ENCODE measurements around the gene UPK3B. TPM values are rescaled to one million over a fixed set of nuclear protein-coding genes. Genes with fewer than 3 reads are reported as not detected.
"Not testable (repeated sequence)": the region's sequence is repeated elsewhere in the genome, so short reads cannot be mapped to it uniquely, and the experiment has no call there.

UPK3B gene
- total RNA-seq, result 0.33 TPM
- polyA plus RNA-seq, result 2.1 TPM
- long read RNA-seq, donor 1, result 0 reads
- long read RNA-seq, donor 2, result 0 reads
- long read RNA-seq, donor 3, result 0 reads
- long read RNA-seq, donor 4, result 0 reads
- long read RNA-seq, donor 5, partial matches to known transcripts, result 0 of 1 reads
- long read RNA-seq, donor 5, other reads (novel, unspliced or antisense), result 0 of 1 reads
- long read RNA-seq, donor 6, result 0 reads
- long read RNA-seq, donor 7, result 0 reads
- long read RNA-seq, donor 8, partial matches to known transcripts, result 0 of 1 reads
- long read RNA-seq, donor 8, other reads (novel, unspliced or antisense), result 0 of 1 reads
- long read RNA-seq, donor 9, result 0 reads
- long read RNA-seq, donor 10, result 0 reads

- no peak within 1 kb of the TSS for H3K4me3 ChIP-seq (ENCODE audit: low read length in 2 of 2)
- 70% methylated on average over 20 of the region's 20 CpGs for WGBS
- H3K4me1 ChIP-seq (ENCODE audit: control insufficient read depth in 2 of 2, insufficient read depth in 2 of 2, low read length in 2 of 2), result peaks cover 0 to 5% of the 10 kb centered on the region in 2 donors
- H3K36me3 ChIP-seq (ENCODE audit: control insufficient read depth in 2 of 2, insufficient read depth in 2 of 2, low read length in 1 of 2), result peaks cover 10% of the 10 kb centered on the region in 2 donors
- H3K9me3 ChIP-seq (ENCODE audit: control insufficient read depth in 2 of 2, insufficient read depth in 1 of 2, low read length in 1 of 2), result peaks cover 0 to 3% of the 10 kb centered on the region in 2 donors
- no peak for DNase-seq (ENCODE audit: low read depth in 6 of 9, low spot score in 9 of 9)
- H3K27me3 ChIP-seq (ENCODE audit: control insufficient read depth in 2 of 2, insufficient read depth in 1 of 2, low read length in 1 of 2), result no peaks in the 10 kb centered on the region
- no peak within 1 kb of the TSS for H3K27ac ChIP-seq (ENCODE audit: low read depth in 1 of 2, low read length in 1 of 2)
Observed at GRCh38 chr7:76509931-76510877, at the start of gene UPK3B. UPK3B (plus strand) TSS chr7:76510552; CDS start chr7:76510653, 101 bp downstream.

DNA sequence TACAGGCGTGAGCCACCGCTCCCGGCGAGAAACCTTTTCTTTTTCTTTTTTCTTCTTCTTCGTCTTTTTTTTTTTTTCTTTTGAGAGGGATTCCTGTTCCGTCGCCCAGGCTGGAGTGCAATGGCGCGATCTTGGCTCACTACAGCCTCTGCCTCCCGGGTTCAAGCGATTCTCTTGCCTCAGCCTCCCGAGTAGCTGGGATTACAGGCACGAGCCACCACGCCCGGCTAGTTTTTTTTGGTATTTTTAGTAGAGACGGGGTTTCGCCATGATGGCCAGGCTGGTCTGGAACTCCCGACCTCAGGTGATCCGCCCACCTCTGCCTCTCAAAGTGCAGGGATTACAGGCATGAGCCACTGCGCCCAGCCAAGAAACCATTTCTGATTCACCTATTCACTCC, 49.6 kb upstream of the UPK3B start:
- not testable (repeated sequence) for H3K4me1 ChIP-seq (ENCODE audit: control insufficient read depth in 2 of 2, insufficient read depth in 2 of 2, low read length in 2 of 2); H3K27me3 ChIP-seq (ENCODE audit: control insufficient read depth in 2 of 2, insufficient read depth in 1 of 2, low read length in 1 of 2); H3K27ac ChIP-seq (ENCODE audit: low read depth in 1 of 2, low read length in 1 of 2); H3K4me3 ChIP-seq (ENCODE audit: low read length in 2 of 2); H3K36me3 ChIP-seq (ENCODE audit: control insufficient read depth in 2 of 2, insufficient read depth in 2 of 2, low read length in 1 of 2); H3K9me3 ChIP-seq (ENCODE audit: control insufficient read depth in 2 of 2, insufficient read depth in 1 of 2, low read length in 1 of 2); DNase-seq (ENCODE audit: low read depth in 6 of 9, low spot score in 9 of 9)
- WGBS, result 95% methylated on average over 14 of the region's 20 CpGs

GRCh38 chr7:76461464-76462101, 48.8 kb upstream of the UPK3B start, which contains the start of gene DTX2:
DTX2 (plus strand) TSS chr7:76461709; CDS start chr7:76480510, 18,801 bp downstream.
- H3K4me1 ChIP-seq (ENCODE audit: control insufficient read depth in 2 of 2, insufficient read depth in 2 of 2, low read length in 2 of 2); H3K9me3 ChIP-seq (ENCODE audit: control insufficient read depth in 2 of 2, insufficient read depth in 1 of 2, low read length in 1 of 2); H3K36me3 ChIP-seq (ENCODE audit: control insufficient read depth in 2 of 2, insufficient read depth in 2 of 2, low read length in 1 of 2); DNase-seq (ENCODE audit: low read depth in 6 of 9, low spot score in 9 of 9); H3K27me3 ChIP-seq (ENCODE audit: control insufficient read depth in 2 of 2, insufficient read depth in 1 of 2, low read length in 1 of 2): not testable (repeated sequence)
- Histone ChIP-seq H3K4me3 (ENCODE audit: low read length in 2 of 2) (peak within 1 kb of the TSS; percentile 43 to 48), H3K27ac (ENCODE audit: low read depth in 1 of 2, low read length in 1 of 2) (peak within 1 kb of the TSS in 1 of 2 donors; percentile 60)
- under 1% methylated on average over 20 of the region's 54 CpGs for WGBS

GRCh38 chr7:76462271-76462882, 48.0 kb upstream of the UPK3B start:
- not testable (repeated sequence) for DNase-seq (ENCODE audit: low read depth in 6 of 9, low spot score in 9 of 9); H3K36me3 ChIP-seq (ENCODE audit: control insufficient read depth in 2 of 2, insufficient read depth in 2 of 2, low read length in 1 of 2); H3K27ac ChIP-seq (ENCODE audit: low read depth in 1 of 2, low read length in 1 of 2); H3K9me3 ChIP-seq (ENCODE audit: control insufficient read depth in 2 of 2, insufficient read depth in 1 of 2, low read length in 1 of 2); H3K4me3 ChIP-seq (ENCODE audit: low read length in 2 of 2); H3K4me1 ChIP-seq (ENCODE audit: control insufficient read depth in 2 of 2, insufficient read depth in 2 of 2, low read length in 2 of 2); H3K27me3 ChIP-seq (ENCODE audit: control insufficient read depth in 2 of 2, insufficient read depth in 1 of 2, low read length in 1 of 2)
- no CpG with 5 or more reads among the region's 17 CpGs for WGBS

GRCh38 chr7:76464959-76465358, 45.4 kb upstream of the UPK3B start:
- WGBS, result 97% methylated on average over 4 of the region's 5 CpGs
- not testable (repeated sequence) for H3K4me3 ChIP-seq (ENCODE audit: low read length in 2 of 2); H3K4me1 ChIP-seq (ENCODE audit: control insufficient read depth in 2 of 2, insufficient read depth in 2 of 2, low read length in 2 of 2); H3K9me3 ChIP-seq (ENCODE audit: control insufficient read depth in 2 of 2, insufficient read depth in 1 of 2, low read length in 1 of 2); H3K36me3 ChIP-seq (ENCODE audit: control insufficient read depth in 2 of 2, insufficient read depth in 2 of 2, low read length in 1 of 2); H3K27me3 ChIP-seq (ENCODE audit: control insufficient read depth in 2 of 2, insufficient read depth in 1 of 2, low read length in 1 of 2); H3K27ac ChIP-seq (ENCODE audit: low read depth in 1 of 2, low read length in 1 of 2); DNase-seq (ENCODE audit: low read depth in 6 of 9, low spot score in 9 of 9)

- H3K4me1 ChIP-seq (ENCODE audit: control insufficient read depth in 2 of 2, insufficient read depth in 2 of 2, low read length in 2 of 2); H3K27me3 ChIP-seq (ENCODE audit: control insufficient read depth in 2 of 2, insufficient read depth in 1 of 2, low read length in 1 of 2); H3K4me3 ChIP-seq (ENCODE audit: low read length in 2 of 2); H3K9me3 ChIP-seq (ENCODE audit: control insufficient read depth in 2 of 2, insufficient read depth in 1 of 2, low read length in 1 of 2); H3K36me3 ChIP-seq (ENCODE audit: control insufficient read depth in 2 of 2, insufficient read depth in 2 of 2, low read length in 1 of 2); H3K27ac ChIP-seq (ENCODE audit: low read depth in 1 of 2, low read length in 1 of 2); DNase-seq (ENCODE audit: low read depth in 6 of 9, low spot score in 9 of 9): not testable (repeated sequence)
- WGBS, result no CpG with 5 or more reads among the region's 8 CpGs
Observed at GRCh38 chr7:76465950-76466349, 44.4 kb upstream of the UPK3B start.

DNA sequence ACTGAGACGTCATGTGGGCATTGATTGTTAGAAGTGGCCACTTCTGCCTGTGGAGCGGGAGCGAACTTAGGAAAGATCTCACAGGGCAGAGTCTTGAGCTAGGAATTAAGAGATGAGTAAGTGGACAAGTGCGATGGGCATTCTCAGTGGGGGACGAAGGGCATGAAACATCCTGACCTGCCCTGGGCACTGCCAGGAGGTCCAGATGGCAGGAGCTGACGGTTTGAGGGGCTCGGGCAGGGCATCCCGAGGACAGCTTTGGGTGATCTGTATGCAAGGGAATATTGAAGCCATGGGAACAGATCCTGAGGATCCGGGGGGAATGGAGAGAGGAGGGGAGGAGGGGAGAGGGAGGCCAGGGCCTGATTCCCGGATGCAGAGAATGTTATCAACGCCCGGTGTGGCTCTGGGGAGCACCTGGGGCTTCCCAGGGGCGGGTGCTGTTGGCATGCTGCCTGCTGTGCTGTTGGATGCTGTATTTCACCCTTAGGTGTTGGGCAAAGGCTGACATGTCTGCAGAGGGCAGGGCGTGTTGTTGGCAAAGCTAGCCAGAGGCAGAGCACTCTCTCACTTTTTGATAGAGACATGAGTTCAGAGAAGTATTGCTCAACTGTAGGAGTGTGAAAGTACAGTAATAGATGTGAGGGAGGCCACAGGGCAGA, 42.5 kb upstream of the UPK3B start:
- H3K36me3 ChIP-seq (ENCODE audit: control insufficient read depth in 2 of 2, insufficient read depth in 2 of 2, low read length in 1 of 2); H3K4me1 ChIP-seq (ENCODE audit: control insufficient read depth in 2 of 2, insufficient read depth in 2 of 2, low read length in 2 of 2); H3K27me3 ChIP-seq (ENCODE audit: control insufficient read depth in 2 of 2, insufficient read depth in 1 of 2, low read length in 1 of 2); H3K27ac ChIP-seq (ENCODE audit: low read depth in 1 of 2, low read length in 1 of 2); H3K4me3 ChIP-seq (ENCODE audit: low read length in 2 of 2); H3K9me3 ChIP-seq (ENCODE audit: control insufficient read depth in 2 of 2, insufficient read depth in 1 of 2, low read length in 1 of 2): not testable (repeated sequence)
- DNase-seq (ENCODE audit: low read depth in 6 of 9, low spot score in 9 of 9), result peak in 1 of 9 donors; percentile 6
- WGBS, result 90% methylated on average over 10 of the region's 14 CpGs

- H3K9me3 ChIP-seq (ENCODE audit: control insufficient read depth in 2 of 2, insufficient read depth in 1 of 2, low read length in 1 of 2); H3K4me1 ChIP-seq (ENCODE audit: control insufficient read depth in 2 of 2, insufficient read depth in 2 of 2, low read length in 2 of 2); H3K4me3 ChIP-seq (ENCODE audit: low read length in 2 of 2); H3K27me3 ChIP-seq (ENCODE audit: control insufficient read depth in 2 of 2, insufficient read depth in 1 of 2, low read length in 1 of 2); H3K27ac ChIP-seq (ENCODE audit: low read depth in 1 of 2, low read length in 1 of 2); DNase-seq (ENCODE audit: low read depth in 6 of 9, low spot score in 9 of 9): not testable (repeated sequence)
- WGBS, result 93% methylated on average over 10 of the region's 10 CpGs
- H3K36me3 ChIP-seq (ENCODE audit: control insufficient read depth in 2 of 2, insufficient read depth in 2 of 2, low read length in 1 of 2), result peaks cover 4 to 11% of the 10 kb centered on the region in 2 donors
Observed at GRCh38 chr7:76471556-76472221, 38.7 kb upstream of the UPK3B start.
